Activated CD4-positive, alpha-beta T cell treated with anti-CD3 and anti-CD28 coated beads, Interleukin-2, amount 50 U/mL, for 48 hours (primary cell): ENCODE measurements around the gene NT5M.

Source experiments
- DNase-seq, 2 experiments: peaks; one replicate each; pipeline ENCODE4 v3.0.0-alpha.2; 2020

The NT5M gene

DNA sequence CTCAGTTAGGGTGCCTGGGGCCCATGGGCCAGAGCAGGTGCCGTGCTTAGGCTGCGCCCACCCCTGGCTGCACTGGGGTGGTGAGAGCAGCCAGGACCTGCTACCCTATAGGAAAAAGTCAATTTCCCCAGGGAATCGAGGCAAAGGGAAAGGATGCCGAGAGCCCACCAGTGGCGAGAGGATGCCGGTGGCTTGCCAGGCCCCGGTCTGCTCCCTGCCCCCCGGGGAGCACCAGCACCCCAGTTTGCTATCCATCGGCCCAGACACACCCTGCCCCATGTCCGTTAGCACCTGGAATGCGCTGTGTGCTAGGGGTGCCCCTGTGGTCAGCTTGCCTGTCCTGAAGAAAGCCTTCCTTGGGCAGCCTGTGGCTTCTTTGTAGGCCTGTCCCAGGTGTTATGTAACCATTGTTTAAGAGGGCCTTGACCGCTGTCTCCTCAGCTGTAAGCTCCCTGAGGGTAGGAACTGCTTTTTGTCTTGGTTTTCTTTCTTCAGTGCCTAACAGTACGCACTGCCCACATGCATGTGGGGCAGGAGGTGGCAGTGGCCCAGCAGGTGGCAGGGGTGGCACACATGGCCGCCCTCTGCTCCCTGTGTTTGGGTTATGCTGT, 40.8 kb downstream of the NT5M start:
- DNase-seq, result no peak

DNA sequence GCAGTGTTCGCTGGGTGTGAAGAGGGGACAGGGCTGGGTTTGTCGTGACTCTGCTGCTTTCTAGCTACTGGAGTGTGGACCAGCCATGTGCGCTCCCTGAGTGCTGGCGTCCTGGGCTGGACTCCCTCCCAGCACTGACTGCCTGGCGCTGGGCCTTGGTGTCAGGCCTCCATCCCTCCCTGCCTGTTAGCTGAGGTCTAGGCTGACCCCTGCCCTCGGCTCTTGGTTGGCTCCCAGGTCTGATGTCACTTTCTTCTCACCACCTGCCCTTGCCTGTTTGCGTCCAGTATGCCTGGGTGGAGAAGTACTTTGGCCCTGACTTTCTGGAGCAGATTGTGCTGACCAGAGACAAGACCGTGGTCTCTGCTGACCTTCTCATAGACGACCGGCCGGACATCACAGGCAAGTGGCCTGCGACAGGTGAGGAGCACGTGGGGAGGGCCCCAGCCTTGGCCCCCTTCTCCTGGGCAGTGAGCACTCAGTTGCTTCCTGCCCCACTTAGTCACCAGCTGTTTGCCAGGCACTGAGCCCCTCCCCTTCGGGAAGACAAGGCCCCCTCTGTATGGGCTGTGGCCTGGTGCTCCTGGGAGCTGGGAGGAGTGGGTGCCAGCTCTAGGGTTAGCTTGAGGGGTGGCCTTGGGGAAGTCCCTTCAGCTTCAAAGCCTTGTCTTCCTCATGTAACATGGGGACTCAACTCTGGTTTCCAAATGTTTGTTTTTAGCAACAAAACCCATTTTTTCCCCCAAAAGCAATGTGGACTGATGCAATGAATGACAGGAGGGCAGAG, 41.5 kb downstream of the NT5M start:
- DNase-seq, result no peak

DNA sequence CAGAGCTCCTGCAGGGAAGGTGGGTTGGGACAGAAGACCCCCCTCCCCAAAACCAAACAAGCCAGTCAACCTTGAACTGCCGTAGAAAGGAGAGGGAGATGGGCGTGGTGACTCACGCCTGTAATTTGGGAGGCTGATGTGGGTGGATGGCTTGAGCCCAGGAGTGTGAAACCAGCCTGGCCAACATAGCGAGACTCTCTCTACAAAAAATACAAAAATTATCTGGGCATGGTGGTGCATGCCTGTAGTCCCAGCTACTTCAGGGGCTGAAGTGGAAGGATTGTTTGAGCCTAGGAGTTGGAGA, 42.1 kb downstream of the NT5M start:
- DNase-seq, result no peak

DNA sequence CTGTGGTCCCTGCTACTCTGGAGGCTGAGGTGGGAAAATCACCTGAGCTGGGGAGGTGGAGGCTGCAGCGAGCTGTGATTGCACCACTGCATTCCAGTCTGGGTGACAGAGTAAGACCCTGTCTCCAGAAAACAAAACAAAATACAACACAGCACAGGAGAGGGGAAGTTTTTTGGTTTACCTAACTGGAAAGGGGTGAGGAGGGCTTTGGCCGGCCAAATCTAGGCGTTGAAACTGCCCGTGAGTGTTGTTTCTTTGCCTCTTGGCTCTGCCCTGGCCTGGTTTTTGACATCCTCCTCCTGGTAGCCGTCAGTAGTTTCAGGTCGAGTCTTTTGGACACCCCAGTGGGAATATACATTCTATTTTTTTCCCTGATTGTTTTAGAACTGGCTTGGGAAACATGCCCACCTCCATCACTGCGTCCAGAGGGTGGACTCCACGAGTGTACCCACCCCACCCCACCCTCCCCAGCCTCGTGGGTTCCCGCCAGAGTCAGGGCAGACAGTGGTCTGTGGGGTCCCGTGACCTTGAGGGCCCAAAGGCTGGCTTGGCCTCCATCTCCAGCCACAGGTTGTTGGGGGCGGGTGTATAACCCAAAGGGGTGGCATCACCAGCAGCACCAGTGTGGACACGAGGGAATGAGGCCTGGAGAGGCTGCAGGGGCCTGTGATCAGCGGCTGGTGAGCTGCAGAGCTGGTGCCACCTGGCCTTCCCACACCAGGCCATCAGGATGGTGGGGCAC, 42.7 kb downstream of the NT5M start:
- DNase-seq, result no peak

DNA sequence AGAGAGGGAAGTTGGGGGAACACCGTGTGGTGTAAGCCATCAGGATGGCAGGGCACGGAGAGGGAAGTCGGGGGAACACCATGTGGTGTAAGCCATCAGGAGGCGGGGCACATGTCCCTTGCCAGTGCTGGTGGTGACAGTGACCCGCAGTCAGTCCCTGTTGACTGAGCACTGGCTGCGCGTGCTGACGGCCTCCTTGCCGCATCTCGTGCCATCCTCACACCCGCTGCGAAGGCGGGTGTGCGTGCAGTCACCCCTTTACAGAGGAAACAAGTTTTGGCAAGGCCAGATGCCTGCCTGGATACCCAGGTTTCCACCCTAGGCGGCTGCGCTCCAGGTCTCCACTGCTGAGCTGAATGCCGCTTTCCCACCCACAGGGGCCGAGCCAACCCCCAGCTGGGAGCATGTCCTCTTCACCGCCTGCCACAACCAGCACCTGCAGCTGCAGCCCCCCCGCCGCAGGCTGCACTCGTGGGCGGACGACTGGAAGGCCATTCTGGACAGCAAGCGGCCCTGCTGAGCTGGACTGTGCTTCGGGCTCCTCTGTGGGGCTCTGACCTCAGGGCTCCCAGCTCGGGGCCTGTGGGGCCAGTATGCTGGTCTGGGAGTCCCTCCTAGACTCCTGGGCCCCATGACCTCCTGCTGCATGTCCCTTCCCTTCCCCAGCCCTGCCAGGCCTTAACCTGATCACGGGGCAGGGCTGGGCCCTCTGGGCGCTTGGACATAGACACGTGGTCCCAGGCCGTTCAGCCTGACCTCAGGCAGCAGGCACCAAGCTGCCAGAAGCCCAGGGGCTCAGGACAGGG, 43.5 kb downstream of the NT5M start:
- no peak for DNase-seq

DNA sequence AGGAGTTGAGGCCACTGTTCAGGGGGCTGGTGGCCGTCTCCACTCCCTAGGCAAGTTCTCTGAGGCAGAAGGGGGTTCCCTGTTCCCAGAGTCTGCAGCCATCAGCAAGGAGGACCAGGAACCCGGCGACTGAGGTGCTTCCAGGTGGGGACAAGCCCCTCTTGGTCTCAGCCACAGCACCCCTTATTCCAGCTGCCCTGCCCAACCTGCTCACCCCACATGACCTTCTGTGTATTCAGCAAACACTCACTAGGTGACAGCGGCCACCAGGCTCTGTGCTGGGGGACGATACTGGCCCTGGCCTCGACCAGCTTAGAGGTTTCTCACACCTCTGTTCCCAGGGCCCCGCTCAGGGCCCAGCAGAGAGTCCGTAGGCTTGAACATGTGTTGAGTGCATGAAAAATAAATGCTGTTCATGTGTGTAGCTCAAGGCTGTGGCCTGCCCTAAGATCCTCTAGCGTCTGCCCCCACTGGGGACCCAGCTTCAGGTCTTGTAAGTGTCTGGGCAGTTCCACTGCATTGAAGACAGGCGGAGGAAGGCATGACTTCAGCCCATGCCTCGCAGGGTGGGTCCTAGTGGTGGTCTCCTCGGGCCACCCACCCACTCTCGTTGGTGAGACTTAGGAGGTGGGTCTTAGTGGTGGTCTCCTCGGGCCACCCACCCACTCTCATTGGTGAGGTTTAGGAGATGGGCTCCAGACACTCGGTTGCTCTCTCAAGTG, 44.2 kb downstream of the NT5M start:
- no peak for DNase-seq

DNA sequence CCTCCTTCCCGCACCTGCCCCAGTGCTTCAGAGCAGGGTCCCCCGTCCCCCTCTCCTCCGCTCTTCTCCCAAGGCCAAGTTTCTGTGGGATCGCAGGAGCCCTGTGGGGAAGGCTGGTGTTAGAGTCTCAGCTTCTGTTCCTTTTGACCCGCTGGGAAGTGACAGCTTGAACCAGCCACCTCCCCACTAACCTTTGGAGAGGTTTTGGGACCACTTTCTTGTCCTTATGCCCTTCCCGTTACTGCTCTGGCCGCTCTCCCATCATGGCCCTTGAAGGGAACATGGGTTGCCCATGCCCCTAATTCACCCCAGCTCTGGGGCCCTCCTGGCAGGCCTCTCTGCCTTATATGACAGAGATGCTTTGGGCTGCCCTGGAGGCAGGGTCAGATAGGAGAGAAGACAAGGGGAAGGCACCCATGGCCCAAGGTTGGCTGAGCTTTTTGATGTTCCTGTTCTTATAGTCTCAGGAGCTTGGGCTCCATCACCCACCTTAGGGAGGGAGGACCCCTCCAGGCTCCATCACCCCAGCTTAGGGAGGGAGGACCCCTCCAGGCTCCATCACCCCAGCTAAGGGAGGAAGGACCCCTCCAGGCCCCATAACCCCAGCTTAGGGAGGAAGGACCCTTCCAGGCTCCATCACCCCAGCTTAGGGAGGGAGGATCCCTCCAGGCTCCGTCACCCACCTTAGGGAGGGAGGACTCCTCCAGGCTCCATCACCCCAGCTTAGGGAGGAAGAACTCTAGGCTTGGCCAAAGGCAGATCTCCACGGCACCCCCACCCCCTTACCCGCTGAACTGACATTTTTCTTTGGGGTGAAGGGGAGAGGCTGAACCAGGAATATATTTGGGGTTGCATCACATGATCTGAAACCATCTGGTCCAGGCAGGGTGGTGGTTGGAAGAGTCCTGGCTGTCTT, 45.0 kb downstream of the NT5M start:
- DNase-seq, result no peak

GRCh38 chr17:17348872-17349723, 45.9 kb downstream of the NT5M start:
- no peak for DNase-seq

- DNase-seq, result no peak
These were observed 46.5 kb downstream of the NT5M start for GRCh38 chr17:17349724-17350106.

GRCh38 chr17:17350491-17351355, 47.5 kb downstream of the NT5M start:
- DNase-seq, result no peak

DNA sequence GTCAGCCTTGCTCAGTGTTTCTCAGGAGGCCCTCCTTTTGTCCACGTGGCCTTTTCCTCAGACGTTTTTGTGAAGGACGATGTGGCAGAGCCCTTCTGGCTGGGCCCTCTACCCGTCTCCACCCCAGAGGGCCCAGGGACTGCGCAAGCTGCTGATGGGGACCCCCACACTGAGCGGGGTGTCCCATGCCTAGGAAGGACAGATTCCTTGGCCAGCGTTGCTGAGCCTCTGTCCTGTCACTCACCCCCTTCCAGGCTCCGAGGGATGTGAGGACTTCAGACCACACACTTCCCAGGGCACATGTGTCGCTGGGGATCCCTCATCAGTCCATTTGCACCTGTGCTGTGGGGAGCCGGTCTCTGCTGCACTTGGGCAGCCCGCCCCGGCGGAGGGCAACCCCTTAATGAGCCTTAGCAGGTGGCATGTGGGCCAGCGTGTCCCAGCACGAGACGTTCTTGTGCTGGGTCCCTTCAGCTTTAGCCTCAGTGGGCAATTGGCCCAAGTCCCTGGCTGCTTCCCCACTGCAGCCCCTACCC, 48.3 kb downstream of the NT5M start:
- DNase-seq, result no peak

- DNase-seq, result no peak
These were observed 49.0 kb downstream of the NT5M start for GRCh38 chr17:17351901-17352781.

DNA sequence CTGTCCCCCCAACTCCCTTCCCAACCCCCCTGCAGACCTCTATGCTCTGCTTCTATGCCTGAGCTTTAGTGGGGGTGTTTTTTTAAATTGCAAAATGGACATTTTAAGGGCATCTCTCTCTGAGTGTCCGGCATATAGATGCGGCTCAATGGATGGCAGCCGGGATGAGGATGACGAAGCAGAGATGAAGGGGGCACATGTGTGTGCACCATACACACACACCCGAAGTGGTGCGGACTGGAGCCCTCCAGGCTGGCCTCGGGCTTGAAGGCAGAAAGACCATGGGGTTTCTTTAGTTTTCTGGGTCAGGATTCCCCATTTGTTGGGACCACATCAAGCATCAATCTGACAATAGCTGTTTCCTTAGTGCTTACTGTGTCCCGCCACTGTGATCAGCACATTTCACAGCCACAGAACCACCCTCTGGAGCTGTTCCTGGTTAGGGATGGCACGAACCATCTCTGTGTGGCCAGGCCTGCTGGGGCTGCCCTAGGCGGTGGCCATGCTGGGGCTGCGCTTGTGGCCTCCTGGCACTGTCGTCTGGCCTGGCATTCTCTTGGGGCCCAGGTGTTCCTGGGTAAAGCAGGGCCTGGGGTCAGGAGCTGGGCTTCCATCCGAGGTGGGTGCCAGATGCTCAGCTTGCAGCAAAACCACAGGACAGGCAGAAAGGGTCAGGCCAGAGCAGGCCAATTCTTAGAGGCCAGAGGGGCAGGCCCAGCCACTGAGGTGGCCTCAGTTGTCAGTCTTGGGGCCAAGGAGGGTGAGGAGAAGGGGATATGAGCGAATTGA, 49.9 kb downstream of the NT5M start:
- DNase-seq, result no peak

DNA sequence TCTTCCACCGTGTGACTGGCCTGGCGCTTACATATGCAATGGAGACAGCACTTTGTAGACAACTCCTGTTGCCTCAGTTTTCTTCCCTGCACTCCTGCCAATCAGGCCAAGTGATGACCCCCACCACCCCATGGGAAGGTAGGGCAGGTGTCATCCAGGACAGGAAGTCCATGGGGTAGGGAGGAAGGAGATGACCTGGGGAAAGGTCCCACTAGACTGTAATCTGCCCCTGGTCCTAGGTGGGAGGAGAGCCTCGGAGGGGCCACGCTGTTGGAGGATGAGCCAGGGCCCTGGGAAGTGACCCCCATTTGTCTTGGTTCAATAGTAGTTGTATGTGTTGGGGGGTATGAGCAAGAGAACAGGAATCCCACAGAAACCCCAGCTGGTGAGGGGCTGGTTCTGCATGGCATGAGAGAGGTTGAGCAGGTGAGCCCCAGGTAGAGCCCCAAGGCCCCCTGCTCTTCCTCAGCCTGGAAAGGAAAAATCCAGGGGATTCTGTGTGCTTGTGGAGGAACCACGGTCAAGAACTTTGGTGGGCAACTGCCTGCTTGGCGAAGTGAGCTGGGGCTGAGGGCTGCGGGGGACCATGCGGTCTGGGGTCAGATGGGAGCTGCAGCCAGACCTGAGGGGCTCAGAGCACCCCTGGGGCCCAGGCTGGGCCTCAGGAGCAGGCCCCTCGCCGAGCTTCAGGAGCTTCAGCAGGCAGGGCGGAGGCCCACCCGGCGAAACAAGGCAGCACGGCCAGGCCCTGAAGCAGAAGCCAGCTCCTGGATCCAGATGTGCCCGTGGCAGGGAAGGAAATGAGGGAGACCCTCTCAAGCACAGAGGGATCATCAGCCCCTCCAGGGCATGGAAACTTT, 50.7 kb downstream of the NT5M start:
- DNase-seq, result no peak

DNA sequence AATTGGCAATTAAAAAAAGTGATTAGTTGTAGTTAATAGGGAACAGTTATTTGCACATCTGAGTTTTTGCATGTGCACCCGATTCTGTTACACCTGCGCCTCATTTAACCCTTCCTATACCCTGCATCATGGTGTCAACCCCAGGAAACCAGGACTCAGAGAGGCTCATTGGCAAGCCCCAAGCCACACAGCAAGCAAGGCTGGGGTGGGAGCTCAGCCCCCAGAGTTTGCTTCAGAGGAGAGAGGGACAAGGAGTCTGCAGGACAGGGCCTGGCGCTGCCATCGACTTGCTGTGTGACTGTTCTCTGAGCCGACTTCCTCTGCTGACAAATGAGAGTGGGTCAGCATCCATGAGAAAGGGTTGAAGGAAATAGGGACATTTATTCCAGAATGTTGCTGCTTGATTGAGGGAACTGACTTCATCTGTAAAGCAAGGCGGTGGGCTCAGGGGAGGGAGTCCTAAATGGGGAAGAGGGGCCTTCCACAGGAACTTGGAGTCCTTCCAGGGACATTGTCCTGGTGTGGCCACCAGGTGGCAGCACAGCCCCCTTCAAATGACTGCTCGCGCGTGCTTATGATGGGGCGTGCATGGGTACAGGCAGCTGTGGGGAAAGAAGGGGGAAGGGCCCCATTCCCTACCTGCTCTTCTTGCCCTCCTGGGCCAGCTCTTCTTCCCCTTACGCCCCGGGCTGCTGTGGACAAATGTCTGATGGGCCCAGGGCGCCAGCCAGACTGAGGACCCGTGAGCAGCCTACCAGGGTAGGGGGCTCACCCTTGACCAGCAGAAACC, 51.6 kb downstream of the NT5M start:
- peak; percentile 76 to 79 for DNase-seq

DNA sequence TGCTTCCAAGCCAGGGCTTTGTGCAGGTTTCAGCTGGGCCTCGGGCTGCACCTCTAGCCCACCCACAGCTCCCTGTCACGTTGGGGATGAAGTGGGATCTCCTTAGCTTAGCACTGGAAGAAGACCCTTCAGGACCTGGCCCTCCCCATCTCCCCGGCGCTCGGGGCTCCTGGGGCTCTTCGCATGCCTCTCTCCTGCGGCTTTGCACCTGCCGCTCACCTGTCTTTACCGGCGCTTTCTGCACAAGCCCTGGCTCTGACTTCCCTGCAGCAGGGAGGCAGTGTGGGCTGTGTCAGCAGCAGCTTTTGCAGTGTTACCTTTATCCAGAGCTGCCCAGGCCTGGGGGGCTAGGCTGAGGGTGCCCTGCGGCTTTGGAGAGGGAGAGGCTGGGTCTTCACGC, 52.3 kb downstream of the NT5M start:
- no peak for DNase-seq
